Testis (tissue), 3 donors: ENCODE results near the gene EEF1AKMT1. TPM values are rescaled to one million over a fixed set of nuclear protein-coding genes. Genes with fewer than 3 reads are reported as not detected.

ENCODE experiments used
- DNase-seq: peaks from one replicate; pipeline ENCODE4 v3.0.0-alpha.2; 2019
- H3K27ac ChIP-seq, 2 donors: fragments of 200-600 bp; sonication (generic); one replicate each; pipeline ENCODE4 v1.5.1; 2019
- H3K27me3 ChIP-seq: fragments of 200-600 bp; sonication (generic); one replicate; pipeline ENCODE4 v1.5.1; 2019
- H3K36me3 ChIP-seq: fragments of 200-600 bp; sonication (generic); one replicate; pipeline ENCODE4 v1.5.1; 2017; ENCODE audit warnings: low read depth; ENCODE audit errors: missing control alignments
- H3K4me1 ChIP-seq: fragments of 200-600 bp; sonication (generic); one replicate; pipeline ENCODE4 v1.5.1; 2019
- H3K4me3 ChIP-seq, 2 donors: fragments of 200-600 bp; sonication (generic); one replicate each; pipeline ENCODE4 v1.5.1; 2017 to 2019
- H3K9me3 ChIP-seq: fragments of 200-600 bp; sonication (generic); one replicate; pipeline ENCODE4 v1.5.1; 2017
- POLR2A ChIP-seq: fragments of 450-650 bp; IDR thresholded peaks from one replicate; pipeline ENCODE4 v1.6.1; 2017; ENCODE audit warnings: antibody characterized with exemption, mild to moderate bottlenecking, moderate library complexity
- WGBS, 2 donors: methylation state at CpG; one replicate each; pipeline ENCODE4 v1.1.5; 2018; 5-methylcytosine and 5-hydroxymethylcytosine counted together
- intact Hi-C: fragments of 100-400 bp; cut with DNase I; formaldehyde crosslinking; loops from one replicate; pipeline ENCODE4 v1.15.1; 2023; ENCODE audit warnings: low total_unique reads
- polyA plus RNA-seq: library from polyadenylated mRNA; stranded (reverse); fragments of 350-450 nt; fragmentation: Illumina TruSeq; extraction: RNeasy Lipid Tissue Mini Kit (QIAGEN cat#74804); gene quantifications from one replicate; pipeline ENCODE4 v1.2.3, GENCODE V29; 2014; ENCODE audit warnings: low read depth, low replicate concordance; ENCODE audit not compliant: insufficient read depth
- total RNA-seq, 2 donors: library from RNA; depleted of rRNA; stranded (reverse); fragments of >200 nt; gene quantifications; one replicate each; pipeline ENCODE4 v1.2.3, GENCODE V29; 2016
- TF ChIP-seq, protein P1 (sequence below), 3 experiments: fragments of 450-650 bp in 2 of 3; fragments of 200-600 bp in 1 of 3; sonication (generic) in 1 of 3; IDR thresholded peaks; one replicate each; pipeline ENCODE4 v1.5.1; 2016 to 2019; ENCODE audit warnings: antibody characterized with exemption in 3 of 3, mild to moderate bottlenecking in 2 of 3, moderate library complexity in 1 of 3

Gene EEF1AKMT1
- total and polyA plus RNA-seq, 3 donors from 2014 or later, result 5.8 to 8.0 (median 7.5) TPM

- 60 to 77% methylated on average over 3 of the region's 3 CpGs for WGBS, 2 donors
- peaks cover 3% of the 10 kb centered on the region for H3K4me1 ChIP-seq
- no peak overlapping the region for H3K27ac ChIP-seq
- intact Hi-C loops, result no loop called here
- H3K4me3 ChIP-seq, result no peak overlapping the region
- TF ChIP-seq, protein P1, sequence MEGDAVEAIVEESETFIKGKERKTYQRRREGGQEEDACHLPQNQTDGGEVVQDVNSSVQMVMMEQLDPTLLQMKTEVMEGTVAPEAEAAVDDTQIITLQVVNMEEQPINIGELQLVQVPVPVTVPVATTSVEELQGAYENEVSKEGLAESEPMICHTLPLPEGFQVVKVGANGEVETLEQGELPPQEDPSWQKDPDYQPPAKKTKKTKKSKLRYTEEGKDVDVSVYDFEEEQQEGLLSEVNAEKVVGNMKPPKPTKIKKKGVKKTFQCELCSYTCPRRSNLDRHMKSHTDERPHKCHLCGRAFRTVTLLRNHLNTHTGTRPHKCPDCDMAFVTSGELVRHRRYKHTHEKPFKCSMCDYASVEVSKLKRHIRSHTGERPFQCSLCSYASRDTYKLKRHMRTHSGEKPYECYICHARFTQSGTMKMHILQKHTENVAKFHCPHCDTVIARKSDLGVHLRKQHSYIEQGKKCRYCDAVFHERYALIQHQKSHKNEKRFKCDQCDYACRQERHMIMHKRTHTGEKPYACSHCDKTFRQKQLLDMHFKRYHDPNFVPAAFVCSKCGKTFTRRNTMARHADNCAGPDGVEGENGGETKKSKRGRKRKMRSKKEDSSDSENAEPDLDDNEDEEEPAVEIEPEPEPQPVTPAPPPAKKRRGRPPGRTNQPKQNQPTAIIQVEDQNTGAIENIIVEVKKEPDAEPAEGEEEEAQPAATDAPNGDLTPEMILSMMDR (IDR thresholded peaks at IDR 0.05), result no peak
- TF ChIP-seq POLR2A, result no peak
- H3K36me3 ChIP-seq, result no peaks in the 10 kb centered on the region
- no peaks in the 10 kb centered on the region for H3K9me3 ChIP-seq
- H3K27me3 ChIP-seq, result no peaks in the 10 kb centered on the region
- no peak for DNase-seq
Measured at GRCh38 chr13:20701461-20701860, 72.3 kb downstream of the EEF1AKMT1 start.

DNA sequence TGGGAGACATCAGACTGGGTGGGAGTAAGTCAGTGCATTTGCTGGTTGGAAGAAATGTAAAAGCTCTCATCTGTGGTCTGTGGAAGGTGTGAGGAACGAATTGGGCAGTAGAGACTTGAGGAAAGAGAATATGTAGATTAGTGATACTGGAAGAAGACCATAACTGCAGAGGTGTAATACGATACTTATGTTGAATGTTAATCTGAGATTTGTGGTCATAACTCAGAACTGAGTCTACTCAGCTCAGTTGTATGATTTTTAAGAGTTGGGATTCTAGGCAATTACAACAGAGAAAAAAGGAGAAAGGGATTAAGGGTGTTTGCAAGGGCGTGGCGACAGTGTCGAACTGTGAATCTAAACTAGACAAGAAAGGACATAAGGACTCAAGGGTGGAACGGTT lies 73.5 kb downstream of the EEF1AKMT1 start:
- TF ChIP-seq POLR2A, result no peak
- TF ChIP-seq, protein P1 (IDR thresholded peaks at IDR 0.05), result no peak
- Histone ChIP-seq H3K27me3 (no peaks in the 10 kb centered on the region), H3K4me1 (peaks cover 3% of the 10 kb centered on the region), H3K36me3 (no peaks in the 10 kb centered on the region), H3K4me3 (no peak overlapping the region), H3K9me3 (no peaks in the 10 kb centered on the region), H3K27ac (no peak overlapping the region)
- DNase-seq, result no peak
- intact Hi-C loops, result no loop called here
- 74 to 75% methylated on average over 6 of the region's 6 CpGs for WGBS, 2 donors

DNA sequence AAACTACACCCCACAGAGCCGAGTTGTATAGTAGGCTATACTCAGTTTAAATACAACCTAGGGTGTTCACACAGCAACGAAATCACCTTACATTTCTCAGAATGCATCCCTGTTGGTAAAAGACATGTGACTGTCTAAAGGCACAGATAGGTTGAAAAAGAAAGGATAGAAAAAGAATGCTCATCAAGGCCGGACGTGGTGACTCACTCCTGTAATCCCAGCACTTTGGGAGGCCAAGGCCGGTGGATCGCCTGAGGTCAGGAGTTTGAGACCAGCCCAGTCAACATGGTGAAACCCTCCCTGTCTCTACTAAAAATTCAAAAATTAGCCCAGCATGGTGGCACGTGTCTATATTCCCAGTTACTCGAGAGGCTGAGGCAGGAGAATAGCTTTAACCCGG lies 74.0 kb downstream of the EEF1AKMT1 start:
- WGBS, 2 donors, result 80 to 86% methylated on average over 9 of the region's 9 CpGs
- Histone ChIP-seq H3K9me3 (no peaks in the 10 kb centered on the region), H3K4me3 (no peak overlapping the region), H3K4me1 (peaks cover 3% of the 10 kb centered on the region), H3K27me3 (no peaks in the 10 kb centered on the region), H3K36me3 (no peaks in the 10 kb centered on the region), H3K27ac (no peak overlapping the region)
- intact Hi-C loops, result no loop called here
- no peak for DNase-seq
- TF ChIP-seq, protein P1 (IDR thresholded peaks at IDR 0.05), result no peak
- TF ChIP-seq POLR2A, result no peak

DNA sequence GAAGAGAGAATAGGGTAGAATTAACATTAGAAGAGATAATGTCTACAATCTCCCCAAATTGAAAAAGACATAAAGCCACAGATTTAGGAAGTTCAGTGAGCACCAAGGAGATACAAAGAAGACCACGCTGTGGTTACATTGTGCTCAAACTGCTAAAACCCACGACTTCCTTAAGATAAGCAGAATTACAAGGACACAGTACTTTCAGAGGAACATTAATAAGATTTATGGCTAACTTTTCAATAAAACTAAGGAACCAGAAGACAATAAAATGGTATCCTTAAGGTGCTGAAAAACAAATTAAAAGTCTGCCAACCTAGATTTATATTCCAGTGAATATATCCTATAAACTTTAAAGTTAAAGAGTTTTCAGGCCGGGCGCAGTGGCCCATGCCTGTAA lies 77.7 kb downstream of the EEF1AKMT1 start:
- no peak for DNase-seq
- intact Hi-C loops, result no loop called here
- TF ChIP-seq POLR2A, result no peak
- TF ChIP-seq, protein P1 (IDR thresholded peaks at IDR 0.05), result no peak
- Histone ChIP-seq H3K9me3 (no peaks in the 10 kb centered on the region), H3K36me3 (no peaks in the 10 kb centered on the region), H3K27me3 (no peaks in the 10 kb centered on the region), H3K4me1 (no peaks in the 10 kb centered on the region), H3K4me3 (no peak overlapping the region), H3K27ac (no peak overlapping the region)
- 46 to 55% methylated on average over 4 of the region's 4 CpGs for WGBS, 2 donors

GRCh38 chr13:20691616-20692015 lies 82.1 kb downstream of the EEF1AKMT1 start:
- 68 to 69% methylated on average over 4 of the region's 4 CpGs for WGBS, 2 donors
- no peak for DNase-seq
- Histone ChIP-seq H3K4me3 (no peak overlapping the region), H3K4me1 (no peaks in the 10 kb centered on the region), H3K9me3 (no peaks in the 10 kb centered on the region), H3K27me3 (no peaks in the 10 kb centered on the region), H3K36me3 (no peaks in the 10 kb centered on the region), H3K27ac (no peak overlapping the region)
- intact Hi-C loops, result no loop called here
- TF ChIP-seq POLR2A, result no peak
- TF ChIP-seq, protein P1 (IDR thresholded peaks at IDR 0.05), result no peak
